DND-41 (cell line): ENCODE data around the gene SPIB.

Experiments used
- ATAC-seq: fragments of 200-7000 bp; cut with Tn5 transposase; 3 replicates; pipeline ENCODE4 v1.9.1; 2021; ENCODE audit warnings: low read depth; ENCODE audit not compliant: insufficient read depth
- DNase-seq: peaks from one replicate; pipeline ENCODE4 v3.0.0-alpha.2; 2020
- H2AFZ ChIP-seq: 2 replicates; pipeline ENCODE4 v1.6.0; 2012; ENCODE audit warnings: low read depth, low read length
- H3K27ac ChIP-seq: 2 replicates; pipeline ENCODE4 v1.5.1; 2012; ENCODE audit warnings: low read length, inconsistent platforms
- H3K27me3 ChIP-seq: fragments of 200-600 bp; sonication (generic); 2 replicates; pipeline ENCODE4 v1.6.0; 2012; ENCODE audit warnings: low read length, mild to moderate bottlenecking, inconsistent platforms; ENCODE audit not compliant: insufficient read depth, poor library complexity
- H3K36me3 ChIP-seq: 2 replicates; pipeline ENCODE4 v1.5.1; 2012; ENCODE audit warnings: low read length, inconsistent platforms; ENCODE audit not compliant: insufficient read depth
- H3K4me1 ChIP-seq: 2 replicates; pipeline ENCODE4 v1.5.1; 2012; ENCODE audit warnings: mild to moderate bottlenecking, low read length; ENCODE audit not compliant: insufficient read depth
- H3K4me2 ChIP-seq: 2 replicates; pipeline ENCODE4 v1.6.0; 2012; ENCODE audit warnings: mild to moderate bottlenecking, moderate library complexity, low read length, inconsistent platforms; ENCODE audit not compliant: insufficient read depth
- H3K4me3 ChIP-seq, 2 experiments: fragments of 200-600 bp in 1 of 2; shearing (Covaris generic) in 1 of 2; 2 replicates each; pipeline ENCODE4 v1.5.1; 2012 to 2016; ENCODE audit warnings: inconsistent platforms in 2 of 2, low read length in 2 of 2, mild to moderate bottlenecking in 2 of 2, low read depth in 1 of 2, moderate library complexity in 1 of 2
- H3K79me2 ChIP-seq: 2 replicates; pipeline ENCODE4 v1.6.0; 2012; ENCODE audit warnings: low read length, inconsistent platforms; ENCODE audit not compliant: insufficient read depth
- H3K9ac ChIP-seq: 2 replicates; pipeline ENCODE4 v1.6.0; 2012; ENCODE audit warnings: low read depth, mild to moderate bottlenecking, inconsistent platforms, low read length, moderate library complexity
- H3K9me3 ChIP-seq: 2 replicates; pipeline ENCODE4 v1.5.1; 2012; ENCODE audit warnings: low read length, moderate library complexity, mild to moderate bottlenecking, inconsistent platforms; ENCODE audit not compliant: insufficient read depth, severe bottlenecking
- H4K20me1 ChIP-seq: 2 replicates; pipeline ENCODE4 v1.6.0; 2012; ENCODE audit warnings: low read length; ENCODE audit not compliant: insufficient read depth
- CTCF ChIP-seq: IDR thresholded peaks from 2 replicates; pipeline ENCODE4 v1.5.1; 2012; ENCODE audit warnings: borderline replicate concordance, low read length, moderate library complexity, mild to moderate bottlenecking; ENCODE audit not compliant: poor library complexity, severe bottlenecking; ENCODE audit errors: extremely low read depth
- EZH2 ChIP-seq: IDR thresholded peaks from 3 replicates; pipeline ENCODE4 v1.6.1; 2012; ENCODE audit warnings: borderline replicate concordance, low read depth, mild to moderate bottlenecking, moderate library complexity, low read length, inconsistent platforms; ENCODE audit not compliant: severe bottlenecking

The SPIB gene

GRCh38 chr19:50423279-50424113, 4.8 kb downstream of the SPIB start:
- no peaks in the 10 kb centered on the region for H3K79me2 ChIP-seq
- no peak overlapping the region for H3K9ac ChIP-seq
- no peaks in the 10 kb centered on the region for H4K20me1 ChIP-seq
- no peak overlapping the region for H2AFZ ChIP-seq
- peaks cover 9% of the 10 kb centered on the region for H3K4me1 ChIP-seq
- TF ChIP-seq EZH2 (no peak), CTCF (no peak)
- no peak overlapping the region for H3K27ac ChIP-seq
- ATAC-seq (no peak), DNase-seq (no peak)
- H3K27me3 ChIP-seq = no peaks in the 10 kb centered on the region
- H3K4me3 ChIP-seq = no peak overlapping the region
- no peak overlapping the region for H3K4me2 ChIP-seq
- no peaks in the 10 kb centered on the region for H3K9me3 ChIP-seq
- no peaks in the 10 kb centered on the region for H3K36me3 ChIP-seq

GRCh38 chr19:50425581-50425980, 6.8 kb downstream of the SPIB start:
- ATAC-seq (no peak), DNase-seq (no peak)
- Histone ChIP-seq H3K27me3 (no peaks in the 10 kb centered on the region), H3K9ac (no peak overlapping the region), H3K27ac (no peak overlapping the region), H3K9me3 (no peaks in the 10 kb centered on the region), H3K4me3 (no peak overlapping the region), H3K36me3 (no peaks in the 10 kb centered on the region), H3K4me1 (no peaks in the 10 kb centered on the region), H4K20me1 (no peaks in the 10 kb centered on the region), H3K4me2 (no peak overlapping the region), H3K79me2 (no peaks in the 10 kb centered on the region), H2AFZ (no peak overlapping the region)
- no peak for TF ChIP-seq EZH2

GRCh38 chr19:50427318-50427925, 8.7 kb downstream of the SPIB start:
- H2AFZ ChIP-seq = no peak overlapping the region
- DNase-seq = no peak

More at GRCh38 chr19:50427318-50427925, 8.7 kb downstream of the SPIB start:
- H3K36me3 ChIP-seq = no peaks in the 10 kb centered on the region
- no peaks in the 10 kb centered on the region for H3K9me3 ChIP-seq
- H3K79me2 ChIP-seq = no peaks in the 10 kb centered on the region
- no peak overlapping the region for H3K4me3 ChIP-seq
- H3K27ac ChIP-seq = no peak overlapping the region
- TF ChIP-seq EZH2 (no peak), CTCF (no peak)
- no peak overlapping the region for H3K4me2 ChIP-seq
- H4K20me1 ChIP-seq = no peaks in the 10 kb centered on the region
- H3K4me1 ChIP-seq = peaks cover 15% of the 10 kb centered on the region
- H3K9ac ChIP-seq = no peak overlapping the region
- ATAC-seq = no peak
- no peaks in the 10 kb centered on the region for H3K27me3 ChIP-seq
